H1 (cell line): ENCODE measurements around the gene ACSF3. TPM values are rescaled to one million over a fixed set of nuclear protein-coding genes. Genes with fewer than 3 reads are reported as not detected.
A peak's percentile ranks its signal among the peaks of the same experiment; 100 is the strongest.

Experiments used
- CTCF ChIA-PET: fragments of 300-600 bp; sonication (Branson Sonifier 250); formaldehyde crosslinking; loops from one replicate; lab custom pipeline; 2021; ENCODE audit not compliant: partially characterized antibody; lab: Charles Lee
- POLR2A ChIA-PET: fragments of 300-600 bp; sonication (Branson Sonifier 250); formaldehyde crosslinking; loops from one replicate; lab custom pipeline; 2021; ENCODE audit warnings: inconsistent platforms; ENCODE audit not compliant: partially characterized antibody; lab: Charles Lee
- DNase-seq, 2 experiments: peaks; one replicate each; pipeline versions ENCODE4 v3.0.0 to v3.0.0-alpha.2; 2010 to 2022; ENCODE audit warnings: low spot score in 2 of 2, low read depth in 1 of 2, mixed read lengths in 1 of 2
- FAIRE-seq: peaks from 2 replicates; lab custom pipeline; 2011; peaks lifted over from hg19 to GRCh38; lab: Jason Lieb, UNC
- H2AFZ ChIP-seq: 2 replicates; pipeline ENCODE4 v1.8.1; 2012; ENCODE audit warnings: low read length, inconsistent platforms
- H2AK5ac ChIP-seq: 2 replicates; pipeline ENCODE4 v1.6.1; 2013; ENCODE audit warnings: low read depth, low read length
- H2BK120ac ChIP-seq: replicated peaks from 2 replicates; pipeline ENCODE3; 2013; ENCODE audit warnings: low read depth, low read length, inconsistent platforms
- H2BK12ac ChIP-seq: 2 replicates; pipeline ENCODE4 v1.6.1; 2013; ENCODE audit warnings: low read depth, low read length
- H2BK15ac ChIP-seq: 2 replicates; pipeline ENCODE4 v1.6.1; 2013; ENCODE audit warnings: low read length
- H2BK20ac ChIP-seq: 2 replicates; pipeline ENCODE4 v1.6.1; 2013; ENCODE audit warnings: low read length
- H2BK5ac ChIP-seq: 2 replicates; pipeline ENCODE4 v1.6.1; 2013; ENCODE audit warnings: low read depth, low read length
- H3K14ac ChIP-seq: 2 replicates; pipeline ENCODE4 v1.6.1; 2013; ENCODE audit warnings: inconsistent platforms; ENCODE audit not compliant: insufficient read length
- H3K18ac ChIP-seq: 2 replicates; pipeline ENCODE4 v1.6.1; 2013; ENCODE audit warnings: low read length; ENCODE audit errors: extremely low read depth
- H3K23ac ChIP-seq: 2 replicates; pipeline ENCODE4 v1.6.1; 2013; ENCODE audit warnings: inconsistent platforms; ENCODE audit not compliant: insufficient read length
- H3K23me2 ChIP-seq: 2 replicates; pipeline ENCODE4 v1.6.1; 2013; ENCODE audit warnings: low read depth, low read length
- H3K27ac ChIP-seq: 2 replicates; pipeline ENCODE4 v1.6.1; 2011; ENCODE audit warnings: low read depth, low read length, inconsistent platforms
- H3K27me3 ChIP-seq, 4 experiments: replicated peaks in 1 of 4; 1 replicate in 1 of 4; 2 replicates in 3 of 4; pipeline versions ENCODE4 v1.6.1 to v1.8.1; 2011 to 2013; ENCODE audit warnings: low read length in 3 of 4, mild to moderate bottlenecking in 3 of 4, inconsistent platforms in 2 of 4, mixed read lengths in 2 of 4, moderate library complexity in 1 of 4; ENCODE audit not compliant: control insufficient read depth in 3 of 4, insufficient read depth in 3 of 4; ENCODE audit errors: extremely low read depth in 1 of 4
- H3K36me3 ChIP-seq, 4 experiments: 2 replicates each; pipeline versions ENCODE4 v1.6.1 to v1.8.1; 2011 to 2013; ENCODE audit warnings: mild to moderate bottlenecking in 4 of 4, low read length in 3 of 4, moderate library complexity in 2 of 4, control low read depth in 1 of 4, inconsistent platforms in 1 of 4; ENCODE audit not compliant: insufficient read depth in 4 of 4, control insufficient read depth in 2 of 4
- H3K4ac ChIP-seq: replicated peaks from 2 replicates; pipeline ENCODE3; 2013; ENCODE audit warnings: low read length, low read depth, mixed read lengths, inconsistent platforms; ENCODE audit not compliant: insufficient read length
- H3K4me1 ChIP-seq, 4 experiments: replicated peaks in 1 of 4; 1 replicate in 1 of 4; 2 replicates in 3 of 4; pipeline versions ENCODE4 v1.6.1 to v1.8.1; 2011 to 2013; ENCODE audit warnings: low read length in 3 of 4, inconsistent platforms in 2 of 4, mixed read lengths in 1 of 4; ENCODE audit not compliant: insufficient read depth in 4 of 4, control insufficient read depth in 3 of 4
- H3K4me2 ChIP-seq, 2 experiments: 2 replicates each; pipeline versions ENCODE4 v1.6.1 to v1.8.1; 2011 to 2013; ENCODE audit warnings: low read depth in 2 of 2, low read length in 2 of 2, control low read depth in 1 of 2, inconsistent platforms in 1 of 2, mild to moderate bottlenecking in 1 of 2; ENCODE audit not compliant: insufficient read depth in 1 of 2
- H3K4me3 ChIP-seq, 4 experiments: fragments of 200-600, 300-600 bp in 1 of 4; sonication (generic), shearing (Covaris generic), sonication (Bioruptor Twin) in 1 of 4; 2 replicates each; pipeline versions ENCODE4 v1.5.1 to v1.8.1; 2011 to 2016; ENCODE audit warnings: low read length in 4 of 4, low read depth in 3 of 4, control low read depth in 2 of 4, inconsistent platforms in 2 of 4, mild to moderate bottlenecking in 2 of 4, mixed read lengths in 1 of 4, moderate library complexity in 1 of 4; ENCODE audit not compliant: insufficient read depth in 2 of 4; ENCODE audit errors: extremely low read depth in 1 of 4
- H3K56ac ChIP-seq: replicated peaks from 2 replicates; pipeline ENCODE3; 2013; ENCODE audit warnings: low read depth, mild to moderate bottlenecking, mixed read lengths, low read length, inconsistent platforms; ENCODE audit not compliant: insufficient read length
- H3K79me1 ChIP-seq: 2 replicates; pipeline ENCODE4 v1.6.1; 2013; ENCODE audit warnings: low read depth, low read length, control low read depth
- H3K79me2 ChIP-seq, 2 experiments: 2 replicates each; pipeline versions ENCODE4 v1.6.1 to v1.8.1; 2012 to 2013; ENCODE audit warnings: low read length in 2 of 2, mild to moderate bottlenecking in 2 of 2, inconsistent platforms in 1 of 2; ENCODE audit not compliant: insufficient read depth in 2 of 2, control insufficient read depth in 1 of 2
- H3K9ac ChIP-seq, 4 experiments: replicated peaks in 1 of 4; 1 replicate in 1 of 4; 2 replicates in 3 of 4; pipeline versions ENCODE4 v1.6.1 to v1.8.1; 2011 to 2013; ENCODE audit warnings: low read depth in 3 of 4, low read length in 3 of 4, control low read depth in 2 of 4, mild to moderate bottlenecking in 2 of 4, moderate library complexity in 2 of 4, inconsistent platforms in 1 of 4; ENCODE audit errors: extremely low read depth in 1 of 4
- H3K9me3 ChIP-seq, 2 experiments: 2 replicates each; pipeline versions ENCODE4 v1.6.1 to v1.8.1; 2012 to 2013; ENCODE audit warnings: mild to moderate bottlenecking in 2 of 2, moderate library complexity in 2 of 2, control low read depth in 1 of 2, inconsistent platforms in 1 of 2, low read depth in 1 of 2, low read length in 1 of 2, mixed read lengths in 1 of 2; ENCODE audit not compliant: insufficient read depth in 2 of 2
- H4K20me1 ChIP-seq, 2 experiments: replicated peaks in 1 of 2; 2 replicates each; pipeline versions ENCODE3 to v1.8.1; 2011 to 2013; ENCODE audit warnings: inconsistent platforms in 2 of 2, low read length in 2 of 2, mild to moderate bottlenecking in 1 of 2; ENCODE audit not compliant: insufficient read depth in 2 of 2, control insufficient read depth in 1 of 2
- H4K5ac ChIP-seq: 2 replicates; pipeline ENCODE4 v1.6.1; 2013; ENCODE audit warnings: low read length, low read depth, mixed read lengths, inconsistent platforms; ENCODE audit not compliant: insufficient read length
- H4K8ac ChIP-seq: 2 replicates; pipeline ENCODE4 v1.8.0; 2013; ENCODE audit warnings: mild to moderate bottlenecking, moderate library complexity, low read length, inconsistent platforms; ENCODE audit not compliant: insufficient read depth; ENCODE audit errors: extremely low read depth
- H4K91ac ChIP-seq: replicated peaks from 2 replicates; pipeline ENCODE3; 2013; ENCODE audit warnings: low read length, mixed read lengths, inconsistent platforms; ENCODE audit not compliant: insufficient read length
- CTBP2 ChIP-seq: IDR thresholded peaks from 2 replicates; pipeline ENCODE4 v1.7.0; 2011; ENCODE audit warnings: borderline replicate concordance, mild to moderate bottlenecking, moderate library complexity, mixed read lengths, low read length; ENCODE audit not compliant: insufficient read depth, insufficient read length
- MAX ChIP-seq: IDR thresholded peaks from 2 replicates; pipeline ENCODE4 v1.6.1; 2012; ENCODE audit warnings: inconsistent platforms
- USF2 ChIP-seq: IDR thresholded peaks from 2 replicates; pipeline ENCODE4 v1.6.1; 2011; ENCODE audit warnings: low read length, improper control_type of control experiment
- WGBS, 2 experiments: shearing (Covaris generic) in 1 of 2; methylation state at CpG; one replicate each; pipeline versions ENCODE4 v1.1.6 to v1.1.7; 2013 to 2015; ENCODE audit warnings: low lambda C conversion rate in 2 of 2, mixed read lengths in 2 of 2, inconsistent platforms in 1 of 2, low coverage in 1 of 2, missing lambda C conversion rate in 1 of 2; ENCODE audit not compliant: insufficient replicate concordance in 2 of 2, insufficient coverage in 1 of 2, insufficient read length in 1 of 2; ENCODE audit errors: extremely low coverage in 1 of 2, missing lambda C conversion rate in 1 of 2; 5-methylcytosine and 5-hydroxymethylcytosine counted together
- polyA plus RNA-seq, 7 experiments: library from polyadenylated mRNA; depleted of rRNA in 3 of 7; stranded (reverse) in 5 of 7; unstranded in 2 of 7; fragments of >200 nt in 5 of 7; fragments of 200-250 nt in 2 of 7; gene quantifications; 1 replicate in 5 of 7; 2 replicates in 1 of 7; 4 replicates in 1 of 7; pipeline versions ENCODE4 v1.2.1 to v1.2.3, GENCODE V29; 2011 to 2013; ENCODE audit warnings: missing spikeins in 2 of 7, mixed read lengths in 2 of 7
- total RNA-seq: library from RNA; stranded (reverse); fragmentation: NEBNext Ultra II Directional; extraction: Animal tissue kit (Norgen Biotek cat#: 25700); gene quantifications from 2 replicates; pipeline ENCODE4 v1.2.1, GENCODE V29; 2021

Gene ACSF3
- total and polyA plus RNA-seq, 2 of the 8 experiments (the other 6 are each of a cell fraction or from before 2014, with no cell fraction given), result 15.6 to 22.9 TPM

GRCh38 chr16:89200124-89200849, 106.6 kb downstream of the ACSF3 start, which contains the start of gene SLC22A31:
TSS of gene SLC22A31 (minus strand) at chr16:89200537. CDS start at chr16:89200501, 36 bp downstream.
- FAIRE-seq (no peak), DNase-seq (peak in 1 of 2 experiments; percentile 66)
- WGBS, 2 experiments, result 30% methylated on average over 25 of the region's 28 CpGs; no CpG with 5 or more reads in 1 of the 2 experiments
- peaks cover 11 to 40% (median 30%) of the 10 kb centered on the region in 4 experiments for H3K27me3 ChIP-seq
- H3K4me3 ChIP-seq, result peak within 1 kb of the TSS; percentile 36 to 67 (median 48)
- H3K9me3 ChIP-seq, result no peaks in the 10 kb centered on the region
- H3K4me2 ChIP-seq, result peak within 1 kb of the TSS; percentile 80 to 92
- peak within 1 kb of the TSS; percentile 60; the same call in 1 of the 2 replicates for H3K18ac ChIP-seq
- 0 out of 2 replicates have a peak within 1 kb of the TSS, but pooled peaks have one; percentile 50 for H2BK12ac ChIP-seq
- H3K79me1 ChIP-seq, result no peaks in the 10 kb centered on the region
- H3K36me3 ChIP-seq, result no peaks in the 10 kb centered on the region
- H4K20me1 ChIP-seq, result peaks cover 0 to 4% of the 10 kb centered on the region in 2 experiments
- no peak within 1 kb of the TSS for H2BK120ac ChIP-seq
- ChIA-PET CTCF (interaction anchor here (1.0 to 1.6 kb wide), 4 partner anchors 10 to 383 kb away, joined by 3 to 5 read pairs (median 4); no protein-coding TSS in a partner anchor), POLR2A (interaction anchor here (0.9 to 3.1 kb wide), 7 partner anchors 17 to 393 kb away, joined by 3 to 13 read pairs (median 3); partner anchors contain the start of gene ZNF778)
- H4K5ac ChIP-seq, result no peak within 1 kb of the TSS
- TF ChIP-seq CTBP2 (peak; percentile 57), MAX (peak; percentile 36; the same call in 1 of the 2 replicates), USF2 (no peak)
- peaks cover 0 to 12% (median 8%) of the 10 kb centered on the region in 4 experiments; a peak in 5 of 7 replicates for H3K4me1 ChIP-seq
- no peak within 1 kb of the TSS for H2BK20ac ChIP-seq
- H2BK15ac ChIP-seq, result no peak within 1 kb of the TSS
- H2AFZ ChIP-seq, result 0 out of 2 replicates have a peak within 1 kb of the TSS, but pooled peaks have one; percentile 0
- H2BK5ac ChIP-seq, result no peak within 1 kb of the TSS
- peak within 1 kb of the TSS in 1 of 4 experiments; percentile 30; a peak in 2 of 7 replicates for H3K9ac ChIP-seq
- H3K14ac ChIP-seq, result no peak within 1 kb of the TSS
- H3K23ac ChIP-seq, result no peak within 1 kb of the TSS
- peaks cover 10% of the 10 kb centered on the region; the same call in 1 of the 2 replicates for H3K23me2 ChIP-seq
- H4K8ac ChIP-seq, result peak within 1 kb of the TSS; percentile 51; the same call in 1 of the 2 replicates
- no peak within 1 kb of the TSS for H3K56ac ChIP-seq
- no peaks in the 10 kb centered on the region for H3K79me2 ChIP-seq
- H3K27ac ChIP-seq, result no peak within 1 kb of the TSS
- peak within 1 kb of the TSS; percentile 81 for H4K91ac ChIP-seq
- no peak within 1 kb of the TSS for H3K4ac ChIP-seq
- H2AK5ac ChIP-seq, result peak within 1 kb of the TSS; percentile 9; the same call in 1 of the 2 replicates
